Caco-2 (cell line): ENCODE results near the gene ACOT7. TPM values are rescaled to one million over a fixed set of nuclear protein-coding genes. Genes with fewer than 3 reads are reported as not detected.

Experiments
- BruUV-seq: library from RNA; stranded (reverse); fragments of 400-500 nt; replicated peaks from 2 replicates; lab custom pipeline; 2021; lab: Mats Ljungman, UMichigan
- CTCF ChIA-PET: fragments of 300-600 bp; sonication (Branson Sonifier 250); formaldehyde crosslinking; loops from one replicate; lab custom pipeline; 2022; ENCODE audit warnings: antibody characterized with exemption; lab: Charles Lee
- POLR2A ChIA-PET: fragments of 300-600 bp; sonication (Branson Sonifier 250); formaldehyde crosslinking; loops from one replicate; lab custom pipeline; 2022; ENCODE audit warnings: antibody characterized with exemption; lab: Charles Lee
- DNase-seq, 2 experiments: peaks; one replicate each; pipeline versions ENCODE4 v3.0.0 to v3.0.0-alpha.2; 2020 to 2022
- H3K27me3 ChIP-seq: replicated peaks from 2 replicates; pipeline ENCODE4 v1.6.0; 2011; ENCODE audit warnings: low read length; ENCODE audit not compliant: control insufficient read depth, insufficient read depth
- H3K36me3 ChIP-seq: 2 replicates; pipeline ENCODE4 v1.5.1; 2011; ENCODE audit warnings: low read length; ENCODE audit not compliant: control insufficient read depth, insufficient read depth
- H3K4me1 ChIP-seq: fragments of 250-450 bp; sonication (Bioruptor Pico); 2 replicates; pipeline ENCODE4 v1.5.1; 2020; ENCODE audit warnings: mild to moderate bottlenecking
- H3K4me3 ChIP-seq: 2 replicates; pipeline ENCODE4 v1.5.1; 2011; ENCODE audit warnings: low read depth, mild to moderate bottlenecking, control low read depth, low read length
- H3K9me3 ChIP-seq: fragments of 250-450 bp; sonication (Bioruptor Pico); 2 replicates; pipeline ENCODE4 v1.5.1; 2020; ENCODE audit warnings: mild to moderate bottlenecking, moderate library complexity
- H3K27ac Mint-ChIP-seq: one replicate; pipeline ENCODE4 v1.8.0; 2022; ENCODE audit warnings: mixed read lengths; ENCODE audit not compliant: unreplicated experiment
- H3K27me3 Mint-ChIP-seq: one replicate; pipeline ENCODE4 v1.8.0; 2022; ENCODE audit warnings: mixed read lengths; ENCODE audit not compliant: insufficient read depth, unreplicated experiment
- H3K36me3 Mint-ChIP-seq: one replicate; pipeline ENCODE4 v1.8.0; 2022; ENCODE audit warnings: mild to moderate bottlenecking, mixed read lengths; ENCODE audit not compliant: insufficient read depth, unreplicated experiment
- H3K4me1 Mint-ChIP-seq: one replicate; pipeline ENCODE4 v1.8.0; 2022; ENCODE audit warnings: low read depth, mixed read lengths; ENCODE audit not compliant: unreplicated experiment
- H3K4me3 Mint-ChIP-seq: one replicate; pipeline ENCODE4 v1.8.0; 2022; ENCODE audit warnings: mild to moderate bottlenecking, moderate library complexity, mixed read lengths; ENCODE audit not compliant: unreplicated experiment
- H3K9me3 Mint-ChIP-seq: one replicate; pipeline ENCODE4 v1.8.0; 2022; ENCODE audit warnings: mixed read lengths; ENCODE audit not compliant: unreplicated experiment
- intact Hi-C: fragments of 100-400 bp; cut with micrococcal nuclease; formaldehyde crosslinking; loops from one replicate; pipeline ENCODE4 v1.10.0; 2022; ENCODE audit not compliant: unreplicated experiment
- total RNA-seq: library from RNA; stranded (reverse); gene quantifications from 2 replicates; pipeline ENCODE4 v1.2.3, GENCODE V29; 2022
- TF ChIP-seq, protein P1 (sequence below), 2 experiments: fragments of 200-600 bp in 1 of 2; IDR thresholded peaks; 1 replicate in 1 of 2; 2 replicates in 1 of 2; pipeline versions ENCODE4 v1.5.1 to v1.8.0; 2011 to 2022; ENCODE audit warnings: antibody characterized with exemption in 1 of 2, control low read depth in 1 of 2, inconsistent platforms in 1 of 2, low read depth in 1 of 2, low read length in 1 of 2, mild to moderate bottlenecking in 1 of 2, moderate library complexity in 1 of 2; ENCODE audit not compliant: insufficient read depth in 1 of 2, severe bottlenecking in 1 of 2, unreplicated experiment in 1 of 2

ACOT7 gene
- total RNA-seq, 1 experiment from 2014 or later, result 221 TPM

DNA sequence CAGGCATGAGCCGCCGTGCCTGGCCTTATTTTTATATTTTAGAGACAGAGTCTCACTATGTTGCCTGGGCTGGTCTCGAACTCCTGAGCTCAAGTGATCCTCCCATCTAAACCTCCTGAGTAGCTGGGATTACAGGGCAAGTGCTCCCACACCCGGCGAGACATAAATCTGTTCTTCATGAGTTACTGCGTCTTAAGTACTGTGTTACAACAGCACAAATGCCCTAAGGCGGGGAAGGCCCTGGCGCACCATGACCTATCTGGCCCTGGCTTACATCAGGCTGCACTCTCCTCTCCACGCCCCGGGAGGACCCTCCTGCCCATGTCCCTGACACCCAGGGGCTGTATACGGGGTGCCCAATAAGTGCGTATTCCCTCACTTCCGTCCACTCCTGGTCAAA, 136.9 kb downstream of the ACOT7 start:
- Histone ChIP-seq H3K4me3 (no peak overlapping the region), H3K4me1 (no peaks in the 10 kb centered on the region), H3K27me3 (no peaks in the 10 kb centered on the region), H3K36me3 (no peaks in the 10 kb centered on the region), H3K9me3 (no peaks in the 10 kb centered on the region)
- intact Hi-C loops, result no loop called here
- Mint-ChIP-seq H3K27me3 (no peaks in the 10 kb centered on the region), H3K27ac (no peak overlapping the region), H3K4me3 (no peak overlapping the region), H3K4me1 (no peaks in the 10 kb centered on the region), H3K9me3 (no peaks in the 10 kb centered on the region), H3K36me3 (no peaks in the 10 kb centered on the region)
- BruUV-seq, result no TSS peak
- DNase-seq, result no peak
- TF ChIP-seq, protein P1, sequence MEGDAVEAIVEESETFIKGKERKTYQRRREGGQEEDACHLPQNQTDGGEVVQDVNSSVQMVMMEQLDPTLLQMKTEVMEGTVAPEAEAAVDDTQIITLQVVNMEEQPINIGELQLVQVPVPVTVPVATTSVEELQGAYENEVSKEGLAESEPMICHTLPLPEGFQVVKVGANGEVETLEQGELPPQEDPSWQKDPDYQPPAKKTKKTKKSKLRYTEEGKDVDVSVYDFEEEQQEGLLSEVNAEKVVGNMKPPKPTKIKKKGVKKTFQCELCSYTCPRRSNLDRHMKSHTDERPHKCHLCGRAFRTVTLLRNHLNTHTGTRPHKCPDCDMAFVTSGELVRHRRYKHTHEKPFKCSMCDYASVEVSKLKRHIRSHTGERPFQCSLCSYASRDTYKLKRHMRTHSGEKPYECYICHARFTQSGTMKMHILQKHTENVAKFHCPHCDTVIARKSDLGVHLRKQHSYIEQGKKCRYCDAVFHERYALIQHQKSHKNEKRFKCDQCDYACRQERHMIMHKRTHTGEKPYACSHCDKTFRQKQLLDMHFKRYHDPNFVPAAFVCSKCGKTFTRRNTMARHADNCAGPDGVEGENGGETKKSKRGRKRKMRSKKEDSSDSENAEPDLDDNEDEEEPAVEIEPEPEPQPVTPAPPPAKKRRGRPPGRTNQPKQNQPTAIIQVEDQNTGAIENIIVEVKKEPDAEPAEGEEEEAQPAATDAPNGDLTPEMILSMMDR (IDR thresholded peaks at IDR 0.05; ENCODE audit: insufficient read depth in 1 of 2, low read depth in 1 of 2, low read length in 1 of 2, severe bottlenecking in 1 of 2, unreplicated experiment in 1 of 2), result no peak
- ChIA-PET POLR2A (interaction anchor here (0.6 kb wide), 1 partner anchor 1974 kb away, joined by 4 read pairs; no protein-coding TSS in a partner anchor), CTCF (interaction anchor here (0.6 kb wide), 1 partner anchor 400 kb away, joined by 5 read pairs; no protein-coding TSS in a partner anchor)

DNA sequence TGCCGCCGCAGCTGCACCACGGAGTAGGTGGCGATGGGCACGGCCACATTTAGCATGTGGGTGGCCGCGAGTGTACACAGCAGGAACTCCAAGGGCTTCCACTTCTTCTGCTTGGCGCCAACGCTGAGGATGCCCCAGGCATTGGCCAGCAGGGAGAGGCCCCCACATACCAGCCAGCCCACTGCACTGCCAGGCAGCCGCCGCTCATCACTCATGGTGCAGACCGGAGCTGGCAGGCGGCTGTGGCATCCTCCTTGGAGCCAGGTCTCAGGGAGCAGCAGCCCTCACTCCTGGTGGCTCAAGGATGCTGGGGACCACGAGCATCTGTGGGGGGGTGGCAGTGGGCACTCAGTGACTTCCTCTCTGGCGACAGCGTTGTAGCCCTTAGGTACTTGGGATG, 138.9 kb downstream of the ACOT7 start:
- no peak for DNase-seq
- no TSS peak for BruUV-seq
- TF ChIP-seq, protein P1 (IDR thresholded peaks at IDR 0.05; ENCODE audit: insufficient read depth in 1 of 2, low read depth in 1 of 2, low read length in 1 of 2, severe bottlenecking in 1 of 2, unreplicated experiment in 1 of 2), result no peak
- Histone ChIP-seq H3K36me3 (no peaks in the 10 kb centered on the region), H3K4me3 (no peak overlapping the region), H3K9me3 (no peaks in the 10 kb centered on the region), H3K27me3 (no peaks in the 10 kb centered on the region), H3K4me1 (no peaks in the 10 kb centered on the region)
- H3K27ac Mint-ChIP-seq, result no peak overlapping the region
- H3K27me3 Mint-ChIP-seq, result no peaks in the 10 kb centered on the region
- H3K4me1 Mint-ChIP-seq, result no peaks in the 10 kb centered on the region
- intact Hi-C loops, result no loop called here
- ChIA-PET CTCF (interaction anchor here (0.6 kb wide), 1 partner anchor 168 kb away, joined by 3 read pairs; no protein-coding TSS in a partner anchor), POLR2A (no interaction called here)
- H3K4me3 Mint-ChIP-seq, result no peak overlapping the region
- no peaks in the 10 kb centered on the region for H3K36me3 Mint-ChIP-seq
- H3K9me3 Mint-ChIP-seq, result no peaks in the 10 kb centered on the region

DNA sequence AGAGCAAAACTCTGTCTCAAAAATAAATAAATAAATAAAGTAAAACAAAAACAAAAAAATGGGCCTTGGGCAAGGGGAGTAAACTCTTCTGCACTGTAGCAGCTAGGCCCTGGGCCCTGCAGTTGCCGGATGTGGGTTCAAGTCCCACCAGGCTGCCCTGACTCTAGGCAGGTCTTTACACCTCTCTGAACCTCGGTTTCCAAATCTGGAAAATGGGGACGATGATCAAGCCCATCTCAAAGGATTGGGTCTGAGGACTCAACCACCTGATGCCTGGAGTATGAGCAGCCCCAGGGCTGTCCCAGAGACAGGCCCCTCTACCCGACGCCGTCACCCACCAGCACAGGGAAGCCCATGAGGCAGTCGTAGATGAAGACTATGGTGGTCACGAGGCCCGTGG, 140.2 kb downstream of the ACOT7 start:
- Mint-ChIP-seq H3K27ac (no peak overlapping the region), H3K4me1 (no peaks in the 10 kb centered on the region), H3K36me3 (no peaks in the 10 kb centered on the region), H3K9me3 (no peaks in the 10 kb centered on the region), H3K4me3 (no peak overlapping the region), H3K27me3 (no peaks in the 10 kb centered on the region)
- TF ChIP-seq, protein P1 (IDR thresholded peaks at IDR 0.05; ENCODE audit: insufficient read depth in 1 of 2, low read depth in 1 of 2, low read length in 1 of 2, severe bottlenecking in 1 of 2, unreplicated experiment in 1 of 2), result no peak
- Histone ChIP-seq H3K36me3 (no peaks in the 10 kb centered on the region), H3K27me3 (no peaks in the 10 kb centered on the region), H3K9me3 (no peaks in the 10 kb centered on the region), H3K4me1 (no peaks in the 10 kb centered on the region), H3K4me3 (no peak overlapping the region)
- ChIA-PET POLR2A (no interaction called here), CTCF (no interaction called here)
- intact Hi-C loops, result no loop called here
- no TSS peak for BruUV-seq
- DNase-seq, result no peak
